ENCODE results near the gene IGSF9. TPM values are rescaled to one million over a fixed set of nuclear protein-coding genes. Genes with fewer than 3 reads are reported as not detected.

Gene IGSF9, protein sequence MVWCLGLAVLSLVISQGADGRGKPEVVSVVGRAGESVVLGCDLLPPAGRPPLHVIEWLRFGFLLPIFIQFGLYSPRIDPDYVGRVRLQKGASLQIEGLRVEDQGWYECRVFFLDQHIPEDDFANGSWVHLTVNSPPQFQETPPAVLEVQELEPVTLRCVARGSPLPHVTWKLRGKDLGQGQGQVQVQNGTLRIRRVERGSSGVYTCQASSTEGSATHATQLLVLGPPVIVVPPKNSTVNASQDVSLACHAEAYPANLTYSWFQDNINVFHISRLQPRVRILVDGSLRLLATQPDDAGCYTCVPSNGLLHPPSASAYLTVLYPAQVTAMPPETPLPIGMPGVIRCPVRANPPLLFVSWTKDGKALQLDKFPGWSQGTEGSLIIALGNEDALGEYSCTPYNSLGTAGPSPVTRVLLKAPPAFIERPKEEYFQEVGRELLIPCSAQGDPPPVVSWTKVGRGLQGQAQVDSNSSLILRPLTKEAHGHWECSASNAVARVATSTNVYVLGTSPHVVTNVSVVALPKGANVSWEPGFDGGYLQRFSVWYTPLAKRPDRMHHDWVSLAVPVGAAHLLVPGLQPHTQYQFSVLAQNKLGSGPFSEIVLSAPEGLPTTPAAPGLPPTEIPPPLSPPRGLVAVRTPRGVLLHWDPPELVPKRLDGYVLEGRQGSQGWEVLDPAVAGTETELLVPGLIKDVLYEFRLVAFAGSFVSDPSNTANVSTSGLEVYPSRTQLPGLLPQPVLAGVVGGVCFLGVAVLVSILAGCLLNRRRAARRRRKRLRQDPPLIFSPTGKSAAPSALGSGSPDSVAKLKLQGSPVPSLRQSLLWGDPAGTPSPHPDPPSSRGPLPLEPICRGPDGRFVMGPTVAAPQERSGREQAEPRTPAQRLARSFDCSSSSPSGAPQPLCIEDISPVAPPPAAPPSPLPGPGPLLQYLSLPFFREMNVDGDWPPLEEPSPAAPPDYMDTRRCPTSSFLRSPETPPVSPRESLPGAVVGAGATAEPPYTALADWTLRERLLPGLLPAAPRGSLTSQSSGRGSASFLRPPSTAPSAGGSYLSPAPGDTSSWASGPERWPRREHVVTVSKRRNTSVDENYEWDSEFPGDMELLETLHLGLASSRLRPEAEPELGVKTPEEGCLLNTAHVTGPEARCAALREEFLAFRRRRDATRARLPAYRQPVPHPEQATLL
- total RNA-seq, result 1 to 10 TPM; 7.5 to 9.2 TPM
- polyA plus RNA-seq (2013, experiment 1 of 2), result 34.7 TPM
- 30.4 TPM for polyA plus RNA-seq (2013, experiment 2 of 2)
- long read RNA-seq, experiment 1, partial matches to known transcripts, result 3 of 6 reads
- long read RNA-seq, experiment 1, other reads (novel, unspliced or antisense), result 3 of 6 reads
- long read RNA-seq, experiment 2, full-length matches to known transcripts, result 10 of 18 reads
- long read RNA-seq, experiment 2, partial matches to known transcripts, result 2 of 18 reads
- long read RNA-seq, experiment 2, other reads (novel, unspliced or antisense), result 6 of 18 reads
- long read RNA-seq, experiment 3, full-length matches to known transcripts, result 9 of 21 reads
- long read RNA-seq, experiment 3, partial matches to known transcripts, result 10 of 21 reads
- long read RNA-seq, experiment 3, other reads (novel, unspliced or antisense), result 2 of 21 reads
- long read RNA-seq, experiment 4, result 0 reads

DNA sequence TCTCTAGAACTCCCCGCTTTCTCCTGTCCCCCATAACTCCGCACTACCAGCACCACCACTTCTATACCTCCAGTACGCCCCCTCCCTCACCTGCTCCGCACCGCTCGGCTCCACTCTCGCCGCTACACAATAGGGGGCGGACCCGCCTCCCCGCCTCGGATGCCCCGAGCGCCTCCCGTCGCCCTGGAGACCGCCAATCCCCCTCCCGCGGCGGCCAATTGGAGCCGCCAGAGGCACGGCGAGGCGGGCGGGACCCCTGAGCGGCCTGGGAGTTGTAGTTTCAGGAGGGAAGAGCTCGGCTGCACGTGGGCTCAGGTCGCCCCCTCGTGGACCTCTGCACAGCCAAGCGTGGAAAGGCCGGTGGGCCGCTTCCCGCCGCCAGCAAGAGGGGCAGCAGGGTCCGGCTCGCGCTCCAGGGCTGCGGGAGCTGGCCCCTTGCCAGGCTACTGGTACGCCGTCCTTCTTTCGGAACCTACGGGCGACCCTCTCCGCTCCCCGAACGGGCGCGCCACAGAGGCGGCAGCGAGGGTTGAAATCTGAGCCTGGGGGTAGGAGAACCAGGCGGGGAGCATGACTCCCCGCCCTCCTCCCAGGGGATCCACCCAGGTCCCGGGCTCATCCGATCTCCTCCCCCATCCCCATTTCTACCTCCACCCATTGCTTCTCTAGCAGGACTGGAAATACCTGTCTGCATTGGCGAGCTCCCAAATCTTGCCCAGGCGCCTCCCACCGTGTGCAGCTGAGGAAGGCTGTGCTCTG, at the start of gene IGSF9:
Gene IGSF9, minus strand, starts transcription at position 131 of the 759 bp plus-strand sequence. CDS start 2,159 bp downstream, outside the sequence.
- peak; percentile 98 for DNase-seq
- Mint-ChIP-seq H3K9me3 (no peaks in the 10 kb centered on the region), H3K4me3 (peak within 1 kb of the TSS; percentile 70), H3K36me3 (ENCODE audit: low read depth) (no peaks in the 10 kb centered on the region), H3K27ac (peak within 1 kb of the TSS; percentile 21), H3K4me1 (peaks cover 22% of the 10 kb centered on the region), H3K27me3 (ENCODE audit: insufficient read depth) (peaks cover 36% of the 10 kb centered on the region)
- H3K27ac ChIP-seq (ENCODE audit: low read depth, low read length), result no peak within 1 kb of the TSS
- peak within 1 kb of the TSS; percentile 68 for H3K4me3 ChIP-seq (ENCODE audit: low read length)
- TF ChIP-seq, protein P1, sequence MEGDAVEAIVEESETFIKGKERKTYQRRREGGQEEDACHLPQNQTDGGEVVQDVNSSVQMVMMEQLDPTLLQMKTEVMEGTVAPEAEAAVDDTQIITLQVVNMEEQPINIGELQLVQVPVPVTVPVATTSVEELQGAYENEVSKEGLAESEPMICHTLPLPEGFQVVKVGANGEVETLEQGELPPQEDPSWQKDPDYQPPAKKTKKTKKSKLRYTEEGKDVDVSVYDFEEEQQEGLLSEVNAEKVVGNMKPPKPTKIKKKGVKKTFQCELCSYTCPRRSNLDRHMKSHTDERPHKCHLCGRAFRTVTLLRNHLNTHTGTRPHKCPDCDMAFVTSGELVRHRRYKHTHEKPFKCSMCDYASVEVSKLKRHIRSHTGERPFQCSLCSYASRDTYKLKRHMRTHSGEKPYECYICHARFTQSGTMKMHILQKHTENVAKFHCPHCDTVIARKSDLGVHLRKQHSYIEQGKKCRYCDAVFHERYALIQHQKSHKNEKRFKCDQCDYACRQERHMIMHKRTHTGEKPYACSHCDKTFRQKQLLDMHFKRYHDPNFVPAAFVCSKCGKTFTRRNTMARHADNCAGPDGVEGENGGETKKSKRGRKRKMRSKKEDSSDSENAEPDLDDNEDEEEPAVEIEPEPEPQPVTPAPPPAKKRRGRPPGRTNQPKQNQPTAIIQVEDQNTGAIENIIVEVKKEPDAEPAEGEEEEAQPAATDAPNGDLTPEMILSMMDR (conservative IDR thresholded peaks at IDR 0.05), result peak; percentile 66
- H3K4me1 ChIP-seq (ENCODE audit: control insufficient read depth, insufficient read depth, low read length), result peaks cover 12% of the 10 kb centered on the region
- H3K27me3 ChIP-seq (ENCODE audit: control insufficient read depth, insufficient read depth, low read length, poor library complexity, severe bottlenecking), result peaks cover 23% of the 10 kb centered on the region
- H3K9me3 ChIP-seq (ENCODE audit: control insufficient read depth, low read length), result no peaks in the 10 kb centered on the region
- H3K36me3 ChIP-seq (ENCODE audit: control insufficient read depth, insufficient read depth, low read length), result no peaks in the 10 kb centered on the region
- whole genome bisulfite sequencing, 2 experiments (ENCODE audit: insufficient coverage in 1 of 2, insufficient read length in 1 of 2), result 2% methylated on average over 9 to 58 of the region's 58 CpGs
- H3K9ac ChIP-seq (ENCODE audit: extremely low read depth, low read length, poor library complexity, severe bottlenecking), result no peak within 1 kb of the TSS

DNA sequence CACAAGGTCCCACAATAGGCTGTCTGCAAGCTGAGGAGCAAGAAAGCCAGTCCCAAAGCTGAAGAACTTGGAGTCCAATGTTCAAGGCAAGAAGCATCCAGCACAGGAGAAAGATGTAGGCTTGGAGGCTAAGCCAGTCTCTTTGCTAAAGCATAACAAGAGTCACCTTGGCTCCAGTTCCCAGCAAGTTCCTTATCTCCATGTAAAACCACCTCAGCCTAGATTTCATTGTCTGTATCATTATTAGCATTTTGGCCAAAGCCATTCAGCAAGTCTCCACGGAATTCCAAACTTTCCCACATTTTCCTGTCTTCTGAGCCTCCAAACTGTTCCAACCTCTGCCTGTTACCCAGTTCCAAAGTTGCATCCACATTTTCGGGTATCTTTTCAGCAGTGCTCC, 49.5 kb upstream of the IGSF9 start:
- H3K9ac ChIP-seq (ENCODE audit: extremely low read depth, low read length, poor library complexity, severe bottlenecking), result no peak overlapping the region
- no peak overlapping the region for H3K4me3 ChIP-seq (ENCODE audit: low read length)
- 87 to 92% methylated on average over 1 to 2 of the region's 2 CpGs for WGBS, 2 experiments (ENCODE audit: insufficient coverage in 1 of 2, insufficient read length in 1 of 2)
- TF ChIP-seq, protein P1 (conservative IDR thresholded peaks at IDR 0.05), result no peak
- Mint-ChIP-seq H3K4me3 (no peak overlapping the region), H3K9me3 (no peaks in the 10 kb centered on the region), H3K27me3 (ENCODE audit: insufficient read depth) (peaks cover 7% of the 10 kb centered on the region), H3K4me1 (peaks cover 2% of the 10 kb centered on the region), H3K27ac (no peak overlapping the region), H3K36me3 (ENCODE audit: low read depth) (no peaks in the 10 kb centered on the region)
- H3K4me1 ChIP-seq (ENCODE audit: control insufficient read depth, insufficient read depth, low read length), result no peaks in the 10 kb centered on the region
- H3K9me3 ChIP-seq (ENCODE audit: control insufficient read depth, low read length), result no peaks in the 10 kb centered on the region
- H3K27ac ChIP-seq (ENCODE audit: low read depth, low read length), result no peak overlapping the region
- DNase-seq, result no peak
- no peaks in the 10 kb centered on the region for H3K27me3 ChIP-seq (ENCODE audit: control insufficient read depth, insufficient read depth, low read length, poor library complexity, severe bottlenecking)
- H3K36me3 ChIP-seq (ENCODE audit: control insufficient read depth, insufficient read depth, low read length), result no peaks in the 10 kb centered on the region
